Left renal pelvis (tissue), 4 donors: Measurements from ENCODE around the gene NEIL1. TPM values are rescaled to one million over a fixed set of nuclear protein-coding genes. Genes with fewer than 3 reads are reported as not detected.
"Not testable (repeated sequence)": the region's sequence is repeated elsewhere in the genome, so short reads cannot be mapped to it uniquely, and the experiment has no call there.

Experiments
- DNase-seq, 4 donors: peaks; one replicate each; pipeline ENCODE4 v3.0.0-alpha.2; 2013; ENCODE audit warnings: low read depth in 4 of 4, low spot score in 3 of 4
- polyA plus RNA-seq, 4 donors: library from polyadenylated mRNA; unstranded; fragments of 120-200 nt; gene quantifications; one replicate each; pipeline ENCODE4 v1.2.1, GENCODE V29; 2013; ENCODE audit not compliant: insufficient read length in 4 of 4

Gene NEIL1
- polyA plus RNA-seq, 4 donors: 10.3 to 40.2 (median 18.0) TPM

DNA sequence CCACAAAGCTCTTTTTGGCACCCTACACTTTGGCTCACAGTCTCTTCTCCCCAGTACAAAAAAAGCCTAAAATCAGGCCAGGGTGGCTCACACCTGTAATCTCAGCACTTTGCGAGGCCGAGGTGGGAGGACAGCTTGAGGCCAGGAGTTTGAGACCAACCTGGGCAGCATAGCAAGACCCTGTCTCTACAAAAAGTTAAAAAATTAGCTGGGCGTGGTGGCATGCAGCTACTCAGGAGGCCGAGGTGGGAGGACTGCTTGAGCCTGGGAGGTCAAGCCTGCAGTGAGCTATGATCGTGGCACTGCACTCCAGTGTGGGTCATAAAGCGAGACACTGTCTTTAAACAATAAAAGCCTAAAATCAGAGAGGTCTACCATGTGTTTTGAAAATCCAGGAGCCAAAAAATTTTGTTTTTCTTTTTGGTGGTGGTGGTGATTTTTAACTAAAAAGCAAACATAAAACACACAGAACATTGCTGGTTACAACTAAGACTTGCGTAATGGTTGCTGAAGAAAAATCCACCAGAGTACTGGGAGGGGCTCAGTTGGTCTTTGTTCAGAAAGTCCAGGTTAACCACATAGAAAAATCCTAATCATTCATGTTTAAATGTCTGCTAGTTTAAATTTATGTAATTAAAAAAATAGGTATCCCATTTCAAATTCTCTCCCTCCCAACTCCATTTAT, 23.2 kb downstream of the NEIL1 start:
- no peak for DNase-seq

DNA sequence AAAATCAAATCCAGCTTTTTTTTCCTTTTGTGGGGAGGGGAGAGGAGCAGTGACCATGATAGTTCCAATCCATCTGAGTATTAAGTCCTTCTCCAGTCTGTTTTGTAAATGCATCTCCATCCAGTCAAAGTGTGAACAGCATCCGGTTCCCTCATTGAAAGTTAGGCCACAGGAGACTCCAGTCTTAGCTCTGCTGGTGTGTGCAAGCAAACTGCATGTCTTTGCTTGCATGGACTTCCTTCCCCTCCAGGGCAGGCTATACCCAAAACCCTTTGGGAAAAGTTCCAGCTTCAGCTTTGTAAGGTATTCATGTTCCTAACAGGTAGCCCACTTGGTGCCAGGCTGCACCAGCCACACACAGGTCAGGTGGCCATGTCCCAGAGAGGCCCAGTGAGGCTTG, 24.6 kb downstream of the NEIL1 start:
- DNase-seq: no peak

- DNase-seq: no peak
Measured at GRCh38 chr15:75371901-75372688, 25.3 kb downstream of the NEIL1 start.

DNA sequence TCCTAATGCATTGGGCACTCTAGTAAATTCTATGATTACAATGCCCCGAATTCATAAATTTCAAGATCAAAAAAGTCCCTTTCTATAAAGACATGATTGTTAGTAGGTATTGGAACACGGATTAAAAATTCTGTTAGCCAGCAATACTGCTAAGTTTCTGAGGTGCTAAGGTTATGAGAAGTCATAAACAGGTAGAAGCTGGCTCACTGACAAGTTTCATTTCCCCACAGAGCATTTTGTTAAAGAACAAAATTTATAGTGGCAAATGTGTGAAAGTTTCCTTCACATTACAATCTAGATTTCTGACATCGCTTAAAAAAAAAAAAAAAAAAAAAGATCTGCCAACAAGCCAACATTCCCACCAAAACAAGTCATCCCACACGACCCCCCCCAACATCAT, 33.9 kb downstream of the NEIL1 start:
- no peak for DNase-seq

DNA sequence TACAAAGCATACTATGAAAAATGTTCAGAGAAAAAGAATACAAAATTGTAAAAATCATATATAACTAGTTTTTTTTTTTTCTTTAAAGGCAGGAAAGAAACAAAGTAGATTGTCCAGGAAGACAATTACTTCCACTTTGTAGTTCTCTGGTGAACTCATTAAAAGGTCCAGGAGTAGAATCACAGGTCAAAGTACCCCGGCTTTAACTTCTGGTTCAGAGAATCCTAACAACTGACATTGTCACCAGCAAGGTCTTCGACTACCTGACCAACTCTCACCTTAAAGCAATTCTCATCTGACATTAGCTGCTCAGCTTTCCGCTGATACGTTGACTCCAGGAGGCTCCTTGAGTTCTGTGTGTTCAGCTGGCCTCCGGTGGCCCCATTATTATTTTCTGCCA, 37.1 kb downstream of the NEIL1 start:
- DNase-seq: not testable (repeated sequence)

GRCh38 chr15:75389791-75390382, 43.0 kb downstream of the NEIL1 start:
- no peak for DNase-seq

- DNase-seq: no peak
Measured at GRCh38 chr15:75397494-75397893, 50.7 kb downstream of the NEIL1 start.

DNA sequence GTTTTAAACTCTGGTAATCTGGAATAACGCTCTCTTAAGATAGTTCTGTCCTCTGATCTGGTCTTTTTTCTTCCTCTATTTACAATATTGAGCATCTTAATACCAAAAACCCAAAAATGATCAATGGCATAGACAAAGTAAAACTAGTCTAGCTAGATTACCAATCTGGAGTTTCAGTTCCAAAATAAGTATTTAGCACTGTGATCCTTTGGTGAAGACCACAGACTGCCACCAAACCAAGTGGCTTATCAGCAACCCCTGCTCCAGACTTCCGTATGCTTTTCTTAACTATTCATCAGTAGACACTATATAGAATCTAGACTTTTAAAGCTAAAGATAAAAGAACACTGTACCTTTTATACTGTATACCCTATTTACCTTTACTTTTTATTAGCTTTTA, 57.1 kb downstream of the NEIL1 start:
- DNase-seq: no peak

Other genes starting within 250 kb of the NEIL1 start
- gene C15orf39, start 145.2 kb upstream of the NEIL1 start, polyA plus RNA-seq: 10 to 100 TPM in 2 of 4 donors, 1 to 10 TPM in 2; 8.9 to 11.1 (median 9.8) TPM
- gene GOLGA6C, start 88.7 kb upstream of the NEIL1 start, polyA plus RNA-seq: not detected
- under 1 TPM in 3 of 4 donors, not detected in 1; 0.21 to 0.32 (median 0.26) TPM for gene GOLGA6D, start 64.2 kb upstream of the NEIL1 start, polyA plus RNA-seq
- gene COMMD4, start 11.0 kb upstream of the NEIL1 start, polyA plus RNA-seq: 100 to 1,000 TPM in 1 of 4 donors, 10 to 100 TPM in 3; 57.1 to 109 (median 84.9) TPM
- gene MAN2C1, start 21.6 kb downstream of the NEIL1 start, polyA plus RNA-seq: 100 to 1,000 TPM in 3 of 4 donors, 10 to 100 TPM in 1; 77.1 to 257 (median 145) TPM
- gene SIN3A, start 104.7 kb downstream of the NEIL1 start, polyA plus RNA-seq: 10 to 100 TPM; 51.8 to 62.9 (median 58.7) TPM
- gene PTPN9, start 232.3 kb downstream of the NEIL1 start, polyA plus RNA-seq: 10 to 100 TPM; 37.2 to 46.6 (median 45.9) TPM